NCI-H128 (cell line): ENCODE measurements around the gene C16orf92.

Experiments
- DNase-seq: peaks from one replicate; lab custom pipeline; 2025; ENCODE audit not compliant: unreplicated experiment; lab: John Stamatoyannopoulos, UW

C16orf92 gene

GRCh38 chr16:30054959-30055553 lies 32.1 kb downstream of the C16orf92 start:
- no peak for DNase-seq

- DNase-seq, result no peak
These were observed 37.3 kb downstream of the C16orf92 start for GRCh38 chr16:30060346-30060745.

GRCh38 chr16:30060836-30061554 lies 38.0 kb downstream of the C16orf92 start:
- no peak for DNase-seq

- DNase-seq, result no peak
These were observed 40.4 kb downstream of the C16orf92 start for GRCh38 chr16:30063278-30063892.

GRCh38 chr16:30063893-30064728 lies 41.1 kb downstream of the C16orf92 start:
- no peak for DNase-seq

- no peak for DNase-seq
These were observed 41.7 kb downstream of the C16orf92 start for GRCh38 chr16:30064729-30065101.

GRCh38 chr16:30065102-30065942 lies 42.3 kb downstream of the C16orf92 start, which contains the start of gene ALDOA:
TSS of gene ALDOA (plus strand) at chr16:30065760. CDS start at chr16:30066898, 1,138 bp downstream.
- peak; percentile 87 for DNase-seq

GRCh38 chr16:30065943-30066760 lies 43.2 kb downstream of the C16orf92 start:
- no peak for DNase-seq

GRCh38 chr16:30066761-30067583 lies 44.0 kb downstream of the C16orf92 start:
- DNase-seq, result no peak

GRCh38 chr16:30067584-30067916 lies 44.6 kb downstream of the C16orf92 start:
- DNase-seq, result no peak

GRCh38 chr16:30068333-30068732 lies 45.3 kb downstream of the C16orf92 start:
- DNase-seq, result no peak

GRCh38 chr16:30068750-30069610 lies 46.0 kb downstream of the C16orf92 start:
- no peak for DNase-seq

- DNase-seq, result no peak
These were observed 46.8 kb downstream of the C16orf92 start for GRCh38 chr16:30069611-30070462.

GRCh38 chr16:30070490-30070889 lies 47.5 kb downstream of the C16orf92 start:
- DNase-seq, result no peak
